GM18505 (cell line): ENCODE measurements around the gene NTM.

Experiments used
- ATAC-seq: cut with Tn5 transposase; IDR thresholded peaks from one replicate; pipeline ENCODE4 v1.9.1; 2021; ENCODE audit not compliant: unreplicated experiment
- POLR2A ChIP-seq: IDR thresholded peaks from 4 replicates; pipeline ENCODE4 v1.6.1; 2011; ENCODE audit warnings: borderline replicate concordance; ENCODE audit not compliant: insufficient read depth, insufficient read length; ENCODE audit errors: extremely low read depth

Gene NTM

DNA sequence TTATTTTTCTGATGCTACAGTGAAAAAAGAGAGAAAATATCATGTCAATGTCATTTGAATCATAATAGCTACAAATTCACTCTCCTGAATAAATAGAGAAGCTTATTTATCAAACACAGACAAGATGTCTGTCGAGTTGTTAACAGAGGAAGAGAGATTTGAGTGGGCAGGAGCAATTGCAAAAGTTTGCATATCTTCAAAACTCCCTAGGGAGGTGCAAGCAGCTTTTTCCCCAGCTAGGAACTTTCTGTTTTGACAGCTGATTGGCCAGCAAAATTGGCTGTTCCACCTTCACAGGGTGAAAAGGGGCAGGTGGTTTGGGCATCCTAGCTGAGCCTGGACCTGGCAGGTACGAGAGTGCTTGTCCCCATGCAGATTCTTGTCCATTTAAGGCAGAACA lies 98.2 kb downstream of the NTM start:
- TF ChIP-seq POLR2A = no peak
- ATAC-seq = no peak

DNA sequence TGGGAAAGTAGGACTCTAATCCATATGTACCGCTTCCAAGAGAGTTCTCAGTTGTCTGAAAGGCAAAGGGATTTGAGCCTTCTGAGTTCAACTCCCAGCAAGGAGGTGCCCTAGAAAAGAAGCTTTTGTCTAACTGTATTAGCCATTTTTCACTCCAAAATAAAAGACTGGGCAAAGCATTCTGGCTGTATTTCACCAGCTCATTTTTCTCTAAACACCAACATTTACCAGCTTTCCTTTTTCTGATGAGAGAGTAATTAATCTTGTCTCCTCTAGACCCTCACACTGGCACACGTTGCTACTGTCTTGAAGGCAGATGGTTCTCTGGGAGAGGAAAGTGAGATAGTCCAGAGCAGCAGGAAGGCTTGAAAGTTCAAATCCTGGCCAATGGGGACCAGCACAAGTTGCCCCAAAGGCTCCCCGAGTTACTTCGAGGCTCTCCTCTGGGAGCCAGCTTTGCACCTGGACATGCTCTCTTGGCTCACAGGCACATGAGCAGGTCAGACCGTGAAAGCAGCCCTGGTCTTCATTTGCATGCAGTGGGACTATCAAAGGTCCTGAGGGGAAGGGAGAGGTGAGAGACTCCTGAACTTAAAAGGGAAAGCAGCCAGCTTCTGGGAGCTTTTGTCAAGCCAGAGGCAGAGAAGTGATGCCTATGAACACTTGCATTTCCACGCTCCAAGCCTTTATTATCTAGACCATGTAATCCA lies 100.0 kb downstream of the NTM start:
- no peak for ATAC-seq
- no peak for TF ChIP-seq POLR2A

DNA sequence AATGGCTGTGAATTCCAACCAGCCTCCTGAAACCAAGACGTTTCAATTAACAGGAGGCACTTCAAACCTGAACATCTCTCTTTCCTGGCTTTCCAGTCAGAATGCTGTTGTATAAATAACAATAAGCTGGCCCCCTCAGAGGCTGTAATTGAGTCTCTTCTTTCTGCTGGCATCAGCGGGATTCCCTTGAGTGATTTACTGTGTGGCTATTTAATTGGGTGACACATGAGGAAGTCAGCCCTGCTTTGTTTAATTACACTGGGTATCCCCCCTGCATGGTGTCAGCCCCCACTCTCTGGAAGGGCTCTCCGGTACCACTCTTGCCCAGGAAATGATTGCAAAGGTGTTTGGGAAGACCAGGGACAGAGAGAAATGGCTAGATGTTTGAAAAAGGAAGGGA lies 101.6 kb downstream of the NTM start:
- ATAC-seq = no peak
- no peak for TF ChIP-seq POLR2A

DNA sequence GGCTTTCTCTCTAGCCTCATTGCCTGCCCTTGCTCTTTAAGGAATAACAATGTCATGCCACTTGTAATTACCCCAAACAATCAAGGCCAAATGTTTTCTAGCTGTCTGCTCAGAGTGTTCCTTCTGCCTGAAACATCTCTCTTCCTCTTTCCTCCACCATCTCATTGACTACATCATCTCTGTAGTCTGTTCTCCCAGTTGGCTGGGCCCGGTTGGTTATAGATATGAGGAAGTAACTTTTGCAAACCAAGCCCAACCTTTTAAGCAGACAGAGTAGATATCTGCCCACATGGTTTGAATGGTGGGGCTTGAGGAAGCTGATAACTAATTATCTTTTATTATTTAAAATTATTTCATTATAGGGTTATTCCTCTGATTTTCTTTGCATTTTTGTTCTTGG lies 104.5 kb downstream of the NTM start:
- ATAC-seq = no peak
- no peak for TF ChIP-seq POLR2A

DNA sequence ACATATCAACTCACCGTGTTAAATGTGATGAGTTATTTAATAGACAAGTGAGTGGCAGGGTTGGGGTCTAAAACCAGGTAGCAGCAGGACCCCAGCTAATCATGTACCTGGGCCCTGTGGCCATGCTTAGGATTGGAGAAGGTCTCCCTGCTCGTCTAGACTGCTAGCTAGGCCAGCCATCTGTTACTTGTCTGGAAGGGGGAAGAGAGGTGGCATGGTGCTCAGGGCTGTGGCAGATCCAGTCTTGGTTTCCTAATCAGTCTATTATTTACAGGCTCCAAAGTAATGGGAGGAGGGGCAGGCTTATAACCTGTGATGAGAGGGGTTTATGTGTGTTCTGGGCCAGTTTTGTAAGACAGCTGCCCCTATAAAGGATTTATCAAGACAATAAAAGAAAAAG lies 105.9 kb downstream of the NTM start:
- ATAC-seq = no peak
- TF ChIP-seq POLR2A = no peak

DNA sequence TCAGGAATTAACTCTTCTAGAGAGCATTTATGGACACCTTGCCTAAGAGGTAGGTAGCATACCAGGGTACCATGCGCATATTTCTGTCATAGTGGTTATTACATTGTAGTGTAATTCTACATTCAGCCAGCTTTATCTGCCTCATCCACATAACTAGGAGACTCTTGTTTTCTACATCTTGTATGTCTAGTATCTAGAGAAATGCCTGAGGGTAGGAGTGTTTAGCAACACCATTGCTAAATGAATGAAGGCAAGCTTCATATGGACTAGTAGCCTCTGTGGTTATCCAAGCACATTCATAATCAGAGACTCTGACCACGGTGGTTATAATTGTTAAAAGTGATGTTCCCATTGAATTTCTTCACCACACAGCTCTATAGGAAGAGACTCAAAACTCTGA lies 107.9 kb downstream of the NTM start:
- no peak for TF ChIP-seq POLR2A

DNA sequence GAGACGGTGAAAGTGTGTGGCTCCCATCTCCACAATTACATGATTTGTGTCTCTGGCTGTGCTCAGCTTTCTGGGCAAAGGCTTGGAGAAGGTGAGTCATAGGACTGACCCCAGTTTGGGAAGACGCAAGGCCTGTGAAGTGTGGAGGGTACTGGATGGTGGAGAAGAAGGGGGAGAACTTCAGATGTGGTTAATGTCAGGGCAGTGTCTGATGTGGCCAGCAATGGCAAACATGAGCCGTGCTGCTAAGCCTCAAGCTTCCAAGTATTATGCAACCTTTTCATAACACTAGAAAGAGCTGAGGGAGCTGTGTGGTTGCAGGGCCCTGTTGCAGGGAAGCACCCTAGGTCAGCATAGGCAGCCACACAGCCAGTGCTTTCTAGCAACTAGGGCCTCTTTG lies 110.9 kb downstream of the NTM start:
- no peak for ATAC-seq
- TF ChIP-seq POLR2A = no peak

More for the DNA sequence above, 107.9 kb downstream of the NTM start:
- ATAC-seq = no peak

DNA sequence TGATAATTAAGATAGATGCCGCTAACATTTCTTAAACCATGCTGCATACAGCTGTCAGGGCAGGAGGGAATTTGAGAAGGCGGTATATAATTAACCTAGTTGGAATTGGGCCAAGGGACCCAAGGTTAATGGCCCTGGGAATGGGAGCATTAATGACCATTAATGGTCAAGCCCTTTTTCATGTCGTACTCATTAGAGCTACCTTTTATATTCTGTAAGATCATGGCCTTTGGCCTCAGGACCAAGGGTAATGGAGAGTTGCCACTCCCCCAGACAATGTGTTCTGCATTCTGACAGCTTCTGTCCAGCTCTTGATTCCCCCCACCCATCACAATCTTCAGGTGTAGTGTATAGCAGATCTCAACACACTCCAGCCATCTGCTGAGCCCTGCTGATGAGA lies 111.6 kb downstream of the NTM start:
- TF ChIP-seq POLR2A = no peak
- ATAC-seq = no peak

DNA sequence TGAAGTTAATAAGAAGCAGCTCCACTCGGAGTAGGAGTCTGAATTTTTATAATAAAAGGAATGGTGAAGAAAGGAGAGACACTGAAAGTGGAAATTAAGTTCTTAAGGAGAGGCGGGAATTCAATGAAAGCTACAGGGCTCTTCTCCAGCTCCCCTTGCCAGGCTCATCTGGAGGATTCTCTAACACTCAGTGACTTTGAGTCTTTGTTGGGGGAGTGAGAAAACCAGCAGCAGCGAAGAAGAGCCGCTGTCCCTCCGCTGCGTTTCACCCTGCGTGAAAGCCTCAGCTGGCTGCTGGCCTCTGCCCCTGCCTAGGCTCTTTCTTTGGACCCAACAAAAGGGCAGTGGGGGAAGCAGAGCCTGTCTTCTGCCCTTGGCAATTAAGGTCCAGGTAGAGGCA lies 113.0 kb downstream of the NTM start:
- ATAC-seq = no peak
- no peak for TF ChIP-seq POLR2A

DNA sequence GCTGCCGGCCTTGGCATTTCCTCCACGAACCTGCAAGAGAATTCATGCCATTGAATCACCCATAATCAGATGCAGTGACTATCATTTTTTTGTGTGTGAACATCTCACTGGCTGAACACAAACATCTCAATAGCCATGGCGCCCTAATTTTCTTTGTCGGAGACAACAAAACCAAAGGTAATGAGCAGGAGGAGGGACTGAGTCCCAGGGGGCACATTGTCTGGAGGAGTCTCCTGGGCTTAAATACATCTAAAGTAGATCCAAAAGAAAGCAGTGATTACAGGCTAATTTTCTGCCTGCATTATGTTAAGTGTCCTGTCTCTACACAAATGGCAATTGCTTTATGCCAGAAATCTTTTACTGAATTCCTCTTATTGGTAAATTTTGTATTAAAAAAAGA lies 113.5 kb downstream of the NTM start:
- no peak for TF ChIP-seq POLR2A
- no peak for ATAC-seq

DNA sequence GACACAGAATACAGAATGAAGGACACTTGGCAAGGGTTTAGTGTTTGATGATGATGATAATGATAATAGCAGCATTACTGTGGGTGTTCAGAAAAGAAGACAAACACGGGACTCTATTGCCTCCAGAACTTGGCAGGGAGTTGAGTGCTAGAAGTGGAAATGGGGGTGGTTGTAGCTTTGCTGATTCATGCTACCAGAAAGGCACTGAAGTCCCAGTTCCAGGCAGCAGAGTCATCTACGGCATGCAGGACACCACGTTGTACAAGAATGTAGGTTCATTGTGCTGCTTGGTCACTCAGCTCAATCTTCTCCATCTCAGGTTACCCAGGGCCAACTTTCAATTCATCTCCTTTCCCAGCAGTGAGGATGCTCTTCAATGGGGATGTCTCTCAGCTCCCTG lies 115.7 kb downstream of the NTM start:
- no peak for TF ChIP-seq POLR2A
- no peak for ATAC-seq

DNA sequence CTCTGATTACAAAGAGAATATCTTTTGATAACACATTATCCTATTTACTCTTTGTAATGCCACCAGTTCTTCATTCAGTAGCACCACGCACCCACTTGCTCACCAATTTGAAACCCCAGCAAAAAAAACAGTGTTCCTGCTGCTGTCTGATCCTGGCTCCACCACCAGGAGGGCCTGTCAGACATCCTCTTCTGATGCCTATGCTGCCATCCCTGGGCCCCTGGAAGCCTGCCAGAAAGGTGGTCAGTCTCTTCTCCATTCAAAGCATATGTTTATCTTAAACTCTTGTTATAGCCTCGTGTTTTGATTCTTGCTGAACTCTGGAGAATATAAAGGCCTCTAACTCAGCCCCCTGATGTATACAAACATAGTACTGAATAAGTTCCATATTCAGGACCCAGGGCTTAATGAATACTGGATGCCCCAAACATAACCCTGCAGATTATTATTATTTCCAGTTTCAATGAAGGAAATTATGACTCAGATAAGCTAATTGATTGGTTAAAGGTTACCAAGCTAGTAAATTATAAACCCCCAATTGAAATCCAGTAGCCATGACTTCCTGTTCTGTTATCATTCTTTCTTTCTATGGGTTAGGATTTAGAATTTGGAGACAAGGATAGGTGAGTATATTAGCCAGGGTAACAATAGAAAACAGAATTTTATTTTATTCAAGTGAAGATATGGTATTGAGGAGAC lies 116.7 kb downstream of the NTM start:
- no peak for TF ChIP-seq POLR2A
- no peak for ATAC-seq

DNA sequence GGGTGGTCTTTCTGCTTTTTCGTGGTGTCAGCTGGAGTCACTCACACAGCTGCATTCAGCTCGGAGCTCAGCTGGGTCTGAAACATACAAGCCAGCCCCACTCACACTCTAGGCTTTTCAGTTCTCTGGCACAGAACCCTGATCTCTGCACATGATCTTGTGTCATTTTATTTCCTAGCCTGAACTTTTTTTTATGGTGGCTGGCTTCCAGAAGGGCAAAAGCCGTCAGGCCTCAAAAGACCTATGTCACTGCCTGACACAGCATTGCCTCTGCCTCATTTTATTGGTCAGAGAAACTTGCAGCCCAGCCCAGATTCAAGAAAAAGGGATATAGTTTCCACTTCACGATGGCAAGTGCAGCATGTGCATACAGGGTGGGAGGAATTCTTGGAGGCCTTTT lies 117.8 kb downstream of the NTM start:
- ATAC-seq = no peak
- TF ChIP-seq POLR2A = no peak

DNA sequence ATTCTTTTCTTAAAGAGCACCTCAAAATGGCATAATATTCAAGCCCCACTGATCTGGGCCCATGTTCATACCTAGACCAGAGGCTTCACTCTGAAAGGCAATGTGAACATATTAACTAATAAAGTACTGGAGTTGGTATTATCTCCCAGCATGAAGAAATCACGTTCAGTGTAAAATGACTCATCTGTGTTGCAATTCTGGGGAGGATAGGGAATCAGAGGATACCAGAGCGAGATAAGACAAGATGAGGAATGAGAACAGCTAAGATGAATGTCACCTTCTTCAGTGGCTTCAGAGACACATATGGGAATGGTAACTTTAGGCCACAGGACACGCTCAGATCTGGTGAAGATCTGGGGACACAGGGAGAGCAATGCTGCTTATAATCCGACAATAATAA lies 121.1 kb downstream of the NTM start:
- TF ChIP-seq POLR2A = no peak
- no peak for ATAC-seq
